Measurements from ENCODE around the gene APBA2. TPM values are rescaled to one million over a fixed set of nuclear protein-coding genes. Genes with fewer than 3 reads are reported as not detected.

The APBA2 gene
- total RNA-seq, 1 experiment from 2014 or later = 12.9 TPM

DNA sequence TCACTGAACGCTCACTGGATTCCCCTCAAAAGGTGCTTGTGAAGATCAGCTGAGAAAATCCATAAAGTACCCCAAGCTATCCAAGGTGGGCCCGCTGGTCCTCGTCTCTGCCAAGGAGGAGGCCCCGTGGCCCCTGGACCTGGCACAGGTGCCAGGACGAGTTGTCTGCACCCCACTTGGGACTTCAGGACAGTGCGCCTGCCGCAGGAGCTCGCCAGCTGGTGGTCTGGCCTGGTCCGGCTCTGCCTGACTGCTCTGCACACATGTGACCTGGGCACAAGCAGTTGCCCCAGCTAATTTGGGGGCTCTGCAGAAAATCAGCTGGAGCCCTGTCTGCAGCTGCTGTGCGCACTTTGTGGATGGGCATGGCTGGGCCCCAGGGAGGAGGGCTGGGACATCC lies 224.0 kb downstream of the APBA2 start:
- TF ChIP-seq, protein P1, sequence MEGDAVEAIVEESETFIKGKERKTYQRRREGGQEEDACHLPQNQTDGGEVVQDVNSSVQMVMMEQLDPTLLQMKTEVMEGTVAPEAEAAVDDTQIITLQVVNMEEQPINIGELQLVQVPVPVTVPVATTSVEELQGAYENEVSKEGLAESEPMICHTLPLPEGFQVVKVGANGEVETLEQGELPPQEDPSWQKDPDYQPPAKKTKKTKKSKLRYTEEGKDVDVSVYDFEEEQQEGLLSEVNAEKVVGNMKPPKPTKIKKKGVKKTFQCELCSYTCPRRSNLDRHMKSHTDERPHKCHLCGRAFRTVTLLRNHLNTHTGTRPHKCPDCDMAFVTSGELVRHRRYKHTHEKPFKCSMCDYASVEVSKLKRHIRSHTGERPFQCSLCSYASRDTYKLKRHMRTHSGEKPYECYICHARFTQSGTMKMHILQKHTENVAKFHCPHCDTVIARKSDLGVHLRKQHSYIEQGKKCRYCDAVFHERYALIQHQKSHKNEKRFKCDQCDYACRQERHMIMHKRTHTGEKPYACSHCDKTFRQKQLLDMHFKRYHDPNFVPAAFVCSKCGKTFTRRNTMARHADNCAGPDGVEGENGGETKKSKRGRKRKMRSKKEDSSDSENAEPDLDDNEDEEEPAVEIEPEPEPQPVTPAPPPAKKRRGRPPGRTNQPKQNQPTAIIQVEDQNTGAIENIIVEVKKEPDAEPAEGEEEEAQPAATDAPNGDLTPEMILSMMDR (conservative IDR thresholded peaks at IDR 0.05; ENCODE audit: low read depth, low read length) = no peak
- no peak for TF ChIP-seq EZH2 (IDR thresholded peaks at IDR 0.05; ENCODE audit: borderline replicate concordance, low read depth, low read length, poor library complexity, severe bottlenecking)
- BruUV-seq (replicated peaks) = no TSS peak
- Histone ChIP-seq H3K4me1 (ENCODE audit: insufficient read depth, low read length, poor library complexity, severe bottlenecking) (peaks cover 10% of the 10 kb centered on the region), H3K36me3 (ENCODE audit: insufficient read depth, low read length, poor library complexity, severe bottlenecking) (no peaks in the 10 kb centered on the region), H3K4me3 (ENCODE audit: low read depth, low read length, poor library complexity, severe bottlenecking) (no peak overlapping the region), H3K27me3 (replicated peaks; ENCODE audit: insufficient read depth, low read depth, low read length, poor library complexity) (no peaks in the 10 kb centered on the region), H3K9me3 (ENCODE audit: low read depth, low read length, poor library complexity, severe bottlenecking) (no peaks in the 10 kb centered on the region), H3K27ac (ENCODE audit: low read depth, low read length, poor library complexity, severe bottlenecking) (no peak overlapping the region)
- ChIA-PET CTCF (no interaction called here), POLR2A (ENCODE audit: low non-redundant PET) (no interaction called here)
- intact Hi-C loops (cut with micrococcal nuclease; ENCODE audit: unreplicated experiment) = loop anchor here (10.0 kb wide), 1 partner anchor 65 kb away; no protein-coding TSS in a partner anchor
- DNase-seq (ENCODE audit: low spot score) = no peak

DNA sequence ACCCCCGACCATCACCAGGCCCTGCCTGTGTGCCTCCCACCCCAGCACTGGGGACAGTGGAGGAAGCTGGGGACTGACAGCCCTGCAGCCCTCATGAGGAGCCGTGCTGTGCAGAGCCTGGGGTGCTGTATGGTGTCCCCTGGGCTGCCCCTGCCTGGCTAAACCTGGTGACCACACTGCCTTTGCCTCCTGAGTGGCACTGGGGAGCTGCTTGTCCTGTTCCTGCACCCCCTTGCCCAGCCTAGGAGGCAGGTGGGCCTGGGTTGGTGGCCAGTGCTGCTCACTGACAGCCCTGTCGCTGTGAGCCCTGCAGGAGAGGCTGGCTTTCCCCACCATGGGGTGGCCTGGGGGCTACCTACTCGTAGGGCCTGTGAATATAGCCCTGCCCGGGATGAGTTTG lies 224.4 kb downstream of the APBA2 start:
- no peaks in the 10 kb centered on the region for H3K9me3 ChIP-seq (ENCODE audit: low read depth, low read length, poor library complexity, severe bottlenecking)
- H3K27ac ChIP-seq (ENCODE audit: low read depth, low read length, poor library complexity, severe bottlenecking) = no peak overlapping the region
- CTCF ChIA-PET = no interaction called here
- POLR2A ChIA-PET (ENCODE audit: low non-redundant PET) = no interaction called here
- peaks cover 8% of the 10 kb centered on the region for H3K4me1 ChIP-seq (ENCODE audit: insufficient read depth, low read length, poor library complexity, severe bottlenecking)
- TF ChIP-seq EZH2 (IDR thresholded peaks at IDR 0.05; ENCODE audit: borderline replicate concordance, low read depth, low read length, poor library complexity, severe bottlenecking) = no peak
- TF ChIP-seq, protein P1 (conservative IDR thresholded peaks at IDR 0.05; ENCODE audit: low read depth, low read length) = no peak
- H3K36me3 ChIP-seq (ENCODE audit: insufficient read depth, low read length, poor library complexity, severe bottlenecking) = no peaks in the 10 kb centered on the region
- intact Hi-C loops (cut with micrococcal nuclease; ENCODE audit: unreplicated experiment) = loop anchor here (10.0 kb wide), 1 partner anchor 65 kb away; no protein-coding TSS in a partner anchor
- no TSS peak for BruUV-seq (replicated peaks)
- no peak overlapping the region for H3K4me3 ChIP-seq (ENCODE audit: low read depth, low read length, poor library complexity, severe bottlenecking)
- H3K27me3 ChIP-seq (replicated peaks; ENCODE audit: insufficient read depth, low read depth, low read length, poor library complexity) = no peaks in the 10 kb centered on the region
- DNase-seq (ENCODE audit: low spot score) = no peak

GRCh38 chr15:29110733-29111132 lies 225.0 kb downstream of the APBA2 start:
- Histone ChIP-seq H3K27me3 (replicated peaks; ENCODE audit: insufficient read depth, low read depth, low read length, poor library complexity) (no peaks in the 10 kb centered on the region), H3K36me3 (ENCODE audit: insufficient read depth, low read length, poor library complexity, severe bottlenecking) (no peaks in the 10 kb centered on the region), H3K9me3 (ENCODE audit: low read depth, low read length, poor library complexity, severe bottlenecking) (no peaks in the 10 kb centered on the region), H3K27ac (ENCODE audit: low read depth, low read length, poor library complexity, severe bottlenecking) (no peak overlapping the region), H3K4me3 (ENCODE audit: low read depth, low read length, poor library complexity, severe bottlenecking) (no peak overlapping the region), H3K4me1 (ENCODE audit: insufficient read depth, low read length, poor library complexity, severe bottlenecking) (peaks cover 2% of the 10 kb centered on the region)
- intact Hi-C loops (cut with micrococcal nuclease; ENCODE audit: unreplicated experiment) = loop anchor here (10.0 kb wide), 1 partner anchor 64 kb away; no protein-coding TSS in a partner anchor
- ChIA-PET POLR2A (ENCODE audit: low non-redundant PET) (no interaction called here), CTCF (no interaction called here)
- no peak for DNase-seq (ENCODE audit: low spot score)
- no TSS peak for BruUV-seq (replicated peaks)
- TF ChIP-seq EZH2 (IDR thresholded peaks at IDR 0.05; ENCODE audit: borderline replicate concordance, low read depth, low read length, poor library complexity, severe bottlenecking) = no peak
- TF ChIP-seq, protein P1 (conservative IDR thresholded peaks at IDR 0.05; ENCODE audit: low read depth, low read length) = no peak
